Activated CD8-positive, alpha-beta T cell treated with anti-CD3 and anti-CD28 coated beads, Interleukin-2, amount 10 ng/mL, durations not matched to agents 7 days and 5 days (primary cell): ENCODE data around the gene ANKRD36C. TPM values are rescaled to one million over a fixed set of nuclear protein-coding genes. Genes with fewer than 3 reads are reported as not detected.
"Not testable (repeated sequence)": the region's sequence is repeated elsewhere in the genome, so short reads cannot be mapped to it uniquely, and the experiment has no call there.

Source experiments
- ATAC-seq: fragments of 150-1000 bp; cut with Tn5 transposase; one replicate; pipeline ENCODE4 v1.10.0; 2021; ENCODE audit warnings: moderate library complexity
- CTCF ChIA-PET: fragments of 350-600 bp; sonication (Branson Sonifier 250); formaldehyde crosslinking; loops from one replicate; lab custom pipeline; 2021; ENCODE audit warnings: antibody characterized with exemption; lab: Charles Lee
- POLR2A ChIA-PET: fragments of 350-600 bp; sonication (Branson Sonifier 250); formaldehyde crosslinking; loops from one replicate; lab custom pipeline; 2021; ENCODE audit warnings: antibody characterized with exemption; lab: Charles Lee
- DNase-seq: peaks from one replicate; pipeline ENCODE4 v3.0.0-alpha.2; 2020
- H3K27ac Mint-ChIP-seq: one replicate; pipeline ENCODE4 v1.8.0; 2021; ENCODE audit warnings: mild to moderate bottlenecking, mixed read lengths
- H3K27me3 Mint-ChIP-seq: one replicate; pipeline ENCODE4 v1.8.0; 2021; ENCODE audit warnings: low read depth, mixed read lengths
- H3K36me3 Mint-ChIP-seq: one replicate; pipeline ENCODE4 v1.8.0; 2021; ENCODE audit warnings: low read depth, mixed read lengths
- H3K4me1 Mint-ChIP-seq: one replicate; pipeline ENCODE4 v1.8.0; 2021; ENCODE audit warnings: low read depth, mixed read lengths
- H3K4me3 Mint-ChIP-seq: one replicate; pipeline ENCODE4 v1.8.0; 2021; ENCODE audit warnings: mild to moderate bottlenecking, mixed read lengths
- H3K9me3 Mint-ChIP-seq: one replicate; pipeline ENCODE4 v1.8.0; 2022; ENCODE audit warnings: mixed read lengths; ENCODE audit not compliant: insufficient read depth
- total RNA-seq, 2 experiments: library from RNA; stranded (reverse); gene quantifications; one replicate each; pipeline ENCODE4 v1.2.3, GENCODE V29; 2021

The ANKRD36C gene
- total RNA-seq, 2 experiments from 2014 or later, result 87.5 to 95.1 TPM

DNA sequence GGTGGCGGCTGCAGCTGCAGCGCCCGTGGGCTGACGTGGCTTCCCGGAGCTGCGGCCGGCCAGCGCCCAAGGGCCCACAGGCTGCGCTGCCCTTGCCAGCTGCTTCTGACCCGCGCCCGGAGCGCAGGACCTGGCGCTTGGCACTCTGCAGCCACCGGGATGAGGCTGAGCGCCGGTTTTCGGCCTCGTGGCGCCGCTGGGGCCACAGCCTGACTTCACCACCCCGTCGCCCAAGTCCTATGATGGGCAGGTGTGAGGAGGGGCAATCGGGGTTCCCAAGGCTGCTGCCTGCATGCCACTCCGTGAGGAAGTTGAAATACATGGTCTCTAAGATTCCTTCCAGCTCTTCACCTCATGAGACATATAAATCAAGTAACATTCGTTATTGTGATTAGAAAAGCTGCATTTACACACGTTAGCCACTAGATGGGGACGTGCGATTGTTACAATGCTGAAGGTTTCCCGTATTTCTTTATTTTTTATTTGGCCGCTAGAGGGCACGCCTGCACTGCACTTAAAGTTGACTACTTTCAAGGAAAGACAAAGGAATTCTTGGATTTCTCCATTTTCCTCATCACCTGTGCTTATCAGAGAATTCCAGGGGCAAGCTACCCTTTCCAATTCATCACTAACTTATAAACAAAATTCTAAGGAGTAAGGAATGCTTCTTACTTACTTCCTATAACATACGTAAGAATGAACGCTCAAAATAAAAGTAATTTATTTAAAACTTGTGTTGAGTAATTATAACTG, 1.1 kb upstream of the ANKRD36C start:
- POLR2A ChIA-PET, result interaction anchor here (1.3 to 1.9 kb wide), 2 partner anchors 125 to 154 kb away, joined by 5 to 9 read pairs; no protein-coding TSS in a partner anchor

DNA sequence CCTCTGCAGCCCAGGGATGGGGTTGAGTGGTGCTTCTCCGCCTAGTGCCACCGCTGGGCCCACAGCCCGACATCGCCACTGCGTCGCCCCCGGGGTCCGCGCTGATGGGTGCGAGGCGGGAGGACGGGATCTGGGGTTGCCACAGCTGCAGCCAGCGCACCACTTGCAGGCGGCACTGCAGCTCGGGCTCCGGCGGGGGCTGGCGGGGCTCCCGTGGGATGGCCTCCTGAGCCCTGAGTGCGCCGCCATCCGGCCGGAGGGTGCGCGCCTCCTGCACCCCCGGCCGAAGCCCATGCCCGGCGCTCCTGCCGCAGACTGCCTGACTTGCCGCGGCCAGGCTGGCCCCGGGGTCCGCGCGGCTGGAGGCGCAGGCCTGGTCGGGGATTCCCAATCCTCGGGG, 478 bp upstream of the ANKRD36C start:
- Mint-ChIP-seq H3K4me3 (peak overlapping the region; percentile 75), H3K27me3 (peaks cover 23% of the 10 kb centered on the region), H3K27ac (peak overlapping the region; percentile 81)
- peak; percentile 40 for DNase-seq
- not testable (repeated sequence) for H3K36me3 Mint-ChIP-seq, H3K9me3 Mint-ChIP-seq, H3K4me1 Mint-ChIP-seq
- ChIA-PET POLR2A (interaction anchor here (1.3 to 1.9 kb wide), 2 partner anchors 125 to 154 kb away, joined by 5 to 9 read pairs; no protein-coding TSS in a partner anchor), CTCF (interaction anchor here (0.6 to 2.4 kb wide), 37 partner anchors 9 to 518 kb away, joined by 3 to 26 read pairs (median 6); partner anchors contain the start of genes ADRA2B, CIAO1, DUSP2 and STARD7)
- peak; percentile 45 for ATAC-seq

More for the DNA sequence above, 1.1 kb upstream of the ANKRD36C start:
- ATAC-seq (peak; percentile 68), DNase-seq (peak; percentile 74)
- CTCF ChIA-PET, result interaction anchor here (0.6 to 2.4 kb wide), 37 partner anchors 9 to 518 kb away, joined by 3 to 26 read pairs (median 6); partner anchors contain the start of genes ADRA2B, CIAO1, DUSP2 and STARD7
- not testable (repeated sequence) for H3K4me1 Mint-ChIP-seq, H3K36me3 Mint-ChIP-seq, H3K9me3 Mint-ChIP-seq
- Mint-ChIP-seq H3K27me3 (peaks cover 25% of the 10 kb centered on the region), H3K4me3 (peak overlapping the region; percentile 77), H3K27ac (peak overlapping the region; percentile 89)

DNA sequence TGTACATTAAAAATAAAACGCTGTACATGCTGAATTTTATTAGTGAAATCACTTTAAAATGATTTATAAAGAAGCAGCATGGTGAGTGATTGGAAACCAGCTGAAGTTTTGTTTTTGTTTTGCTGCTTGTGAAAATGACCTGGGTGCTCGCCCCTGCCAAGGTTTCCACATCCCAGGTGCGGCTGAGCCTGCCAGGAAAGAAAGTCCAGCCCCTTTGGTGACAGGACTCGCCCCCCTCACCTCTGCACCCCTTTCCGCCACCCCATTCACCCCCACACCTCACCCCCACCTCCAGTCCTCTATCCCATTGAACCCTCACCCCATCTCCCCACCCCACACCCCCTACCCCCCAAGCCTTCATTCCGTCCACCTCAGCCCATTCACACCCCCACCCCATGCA, 740 bp downstream of the ANKRD36C start:
- ATAC-seq, H3K4me1 Mint-ChIP-seq, H3K27ac Mint-ChIP-seq, H3K9me3 Mint-ChIP-seq: not testable (repeated sequence)
- Mint-ChIP-seq H3K27me3 (peaks cover 18% of the 10 kb centered on the region), H3K4me3 (peak overlapping the region; percentile 69), H3K36me3 (peaks cover 11% of the 10 kb centered on the region)
- ChIA-PET CTCF (interaction anchor here (0.6 to 2.3 kb wide), 2 partner anchors 122 to 155 kb away, joined by 3 to 10 read pairs; partner anchors contain the start of gene DUSP2), POLR2A (interaction anchor here (0.6 to 1.9 kb wide), 4 partner anchors 126 to 965 kb away, joined by 3 to 9 read pairs (median 3); no protein-coding TSS in a partner anchor)
- DNase-seq, result peak; percentile 30

DNA sequence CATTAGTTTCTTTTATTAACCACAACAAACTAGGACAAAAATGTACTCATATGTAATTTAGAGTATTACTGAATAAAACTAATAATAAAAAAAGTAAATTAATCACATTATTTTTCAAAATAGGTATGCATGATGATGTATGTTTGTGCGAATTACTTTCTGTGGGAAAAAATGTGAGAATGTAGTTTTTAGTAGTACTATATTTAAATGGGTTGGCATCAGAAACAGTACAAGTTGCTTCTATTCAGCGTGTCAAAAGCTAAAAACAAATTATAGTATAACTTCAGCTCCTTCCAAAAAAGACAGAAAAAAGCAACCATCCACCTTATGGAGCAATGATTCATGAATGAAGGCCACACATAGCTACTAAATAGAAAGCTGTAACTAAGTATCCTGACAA, 40.0 kb downstream of the ANKRD36C start:
- peaks cover 23% of the 10 kb centered on the region for H3K36me3 Mint-ChIP-seq
- H3K9me3 Mint-ChIP-seq, H3K27me3 Mint-ChIP-seq, POLR2A ChIA-PET, H3K4me3 Mint-ChIP-seq, CTCF ChIA-PET, DNase-seq, H3K27ac Mint-ChIP-seq, H3K4me1 Mint-ChIP-seq, ATAC-seq: not testable (repeated sequence)

DNA sequence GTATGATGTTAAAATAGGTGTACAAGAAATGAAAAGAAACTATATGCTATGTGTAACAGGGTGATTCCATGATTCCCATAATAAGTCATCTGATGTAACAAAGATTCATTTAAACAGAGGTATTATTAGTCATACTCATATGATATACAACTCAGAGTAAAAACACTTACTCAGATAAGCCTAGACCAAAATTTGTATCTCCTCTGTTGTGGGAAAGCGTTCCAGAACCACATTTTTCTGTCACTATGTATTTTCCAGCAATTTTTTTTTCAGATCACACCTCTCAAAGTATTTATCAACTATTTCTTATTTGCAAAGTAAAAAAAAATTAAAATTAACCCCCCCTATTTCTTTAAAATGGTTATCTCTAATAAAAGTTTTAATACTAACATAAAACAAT, 43.6 kb downstream of the ANKRD36C start:
- peaks cover 19% of the 10 kb centered on the region for H3K36me3 Mint-ChIP-seq
- H3K4me3 Mint-ChIP-seq, POLR2A ChIA-PET, H3K4me1 Mint-ChIP-seq, CTCF ChIA-PET, H3K27me3 Mint-ChIP-seq, H3K9me3 Mint-ChIP-seq, H3K27ac Mint-ChIP-seq, DNase-seq, ATAC-seq: not testable (repeated sequence)

DNA sequence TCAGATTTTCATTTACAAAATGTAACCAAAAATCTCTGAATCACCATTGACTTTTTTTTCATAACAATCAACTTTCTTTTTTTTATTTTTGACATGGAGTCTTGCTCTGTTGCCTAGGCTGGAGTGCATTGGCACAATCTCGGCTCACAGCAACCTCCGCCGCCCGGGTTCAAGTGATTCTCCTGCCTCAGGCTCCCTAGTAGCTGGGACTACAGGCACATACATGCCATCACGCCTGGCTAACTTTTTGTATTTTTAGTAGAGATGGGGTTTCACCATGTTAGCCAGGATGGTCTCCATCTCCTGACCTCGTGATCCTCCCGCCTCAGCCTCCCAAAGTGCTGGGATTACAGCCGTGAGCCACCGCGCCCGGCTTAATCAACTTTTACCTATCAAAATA, 51.7 kb downstream of the ANKRD36C start:
- H3K9me3 Mint-ChIP-seq, result not testable (repeated sequence)

DNA sequence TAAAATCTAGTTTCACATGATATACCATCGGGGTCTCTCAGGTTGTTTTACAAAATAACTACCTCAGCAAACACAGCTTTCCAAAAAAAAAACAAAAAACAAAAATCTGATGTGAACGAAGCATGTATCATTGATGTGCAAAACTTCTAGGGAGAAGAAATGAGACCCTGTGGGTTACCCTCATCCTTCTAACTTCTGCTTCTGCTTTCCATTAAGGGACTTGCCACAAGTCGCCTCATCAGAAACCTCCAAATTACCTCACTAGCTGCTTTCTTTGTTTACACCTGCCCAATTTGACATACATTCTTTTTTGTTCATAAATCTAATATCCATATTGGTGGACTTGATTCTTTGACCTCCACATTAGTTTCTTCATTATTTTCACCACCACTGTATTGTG, 60.9 kb downstream of the ANKRD36C start:
- CTCF ChIA-PET, H3K9me3 Mint-ChIP-seq: not testable (repeated sequence)
- H3K36me3 Mint-ChIP-seq, result peaks cover 33% of the 10 kb centered on the region

More for the DNA sequence above, 51.7 kb downstream of the ANKRD36C start:
- peaks cover 15% of the 10 kb centered on the region for H3K36me3 Mint-ChIP-seq
- ATAC-seq, H3K4me1 Mint-ChIP-seq, H3K4me3 Mint-ChIP-seq, H3K27me3 Mint-ChIP-seq, CTCF ChIA-PET, H3K27ac Mint-ChIP-seq, POLR2A ChIA-PET, DNase-seq: not testable (repeated sequence)

DNA sequence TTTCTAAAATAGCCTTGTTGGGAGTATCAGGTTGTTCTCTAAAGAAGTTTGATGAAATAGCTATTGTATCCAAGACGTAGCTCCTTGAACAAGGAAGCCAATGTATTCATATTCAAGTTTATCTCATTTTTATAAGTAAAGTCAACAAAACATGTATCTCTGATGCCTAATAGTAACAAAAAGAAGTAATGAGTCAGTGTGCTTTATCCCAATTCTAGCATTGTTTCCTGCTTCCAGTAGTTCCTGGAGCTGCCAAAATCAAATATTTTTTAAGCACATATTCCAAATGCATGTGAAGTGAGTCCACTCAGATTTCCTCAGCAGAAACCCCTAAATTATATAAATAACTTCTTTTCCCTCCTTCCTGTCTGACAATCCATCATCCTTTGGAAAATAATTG, 74.6 kb downstream of the ANKRD36C start:
- DNase-seq, H3K4me1 Mint-ChIP-seq, H3K4me3 Mint-ChIP-seq, ATAC-seq, CTCF ChIA-PET, POLR2A ChIA-PET, H3K9me3 Mint-ChIP-seq, H3K27me3 Mint-ChIP-seq, H3K27ac Mint-ChIP-seq: not testable (repeated sequence)
- H3K36me3 Mint-ChIP-seq, result peaks cover 49% of the 10 kb centered on the region

More for the DNA sequence above, 60.9 kb downstream of the ANKRD36C start:
- H3K27me3 Mint-ChIP-seq, POLR2A ChIA-PET, DNase-seq, H3K27ac Mint-ChIP-seq, ATAC-seq, H3K4me1 Mint-ChIP-seq, H3K4me3 Mint-ChIP-seq: not testable (repeated sequence)

DNA sequence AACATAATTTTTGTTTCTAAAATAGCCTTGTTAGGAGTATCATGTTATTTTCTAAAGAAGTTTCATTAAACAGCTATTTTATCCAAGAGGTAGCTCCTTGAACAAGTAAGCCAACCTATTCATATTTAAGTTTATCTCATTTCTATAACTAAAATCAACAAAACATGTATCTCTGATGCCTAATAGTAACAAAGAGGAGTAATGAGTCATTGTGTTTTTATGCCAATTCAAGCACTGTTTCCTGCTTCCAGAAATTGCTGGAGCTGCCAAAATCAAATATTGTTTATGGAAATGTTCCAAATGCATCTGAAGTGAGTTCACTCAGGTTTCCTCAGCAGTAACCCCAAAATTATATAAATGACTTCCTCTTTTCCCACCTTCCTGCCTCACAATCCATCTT, 76.5 kb downstream of the ANKRD36C start:
- CTCF ChIA-PET, DNase-seq, POLR2A ChIA-PET, H3K4me3 Mint-ChIP-seq, H3K4me1 Mint-ChIP-seq, ATAC-seq, H3K27ac Mint-ChIP-seq, H3K9me3 Mint-ChIP-seq, H3K27me3 Mint-ChIP-seq: not testable (repeated sequence)
- H3K36me3 Mint-ChIP-seq, result peaks cover 51% of the 10 kb centered on the region

DNA sequence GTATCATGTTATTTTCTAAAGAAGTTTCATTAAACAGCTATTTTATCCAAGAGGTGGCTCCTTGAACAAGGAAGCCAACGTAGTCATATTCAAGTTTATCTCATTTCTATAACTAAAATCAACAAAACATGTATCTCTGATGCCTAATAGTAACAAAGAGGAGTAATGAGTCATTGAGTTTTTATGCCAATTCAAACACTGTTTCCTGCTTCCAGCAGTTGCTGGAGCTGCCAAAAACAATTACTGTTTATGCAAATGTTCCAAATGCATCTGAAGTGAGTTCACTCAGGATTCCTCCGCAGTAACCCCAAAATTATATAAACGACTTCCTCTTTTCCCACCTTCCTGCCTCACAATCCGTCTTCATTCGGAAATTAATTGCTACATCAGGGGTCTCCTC, 80.2 kb downstream of the ANKRD36C start:
- H3K27ac Mint-ChIP-seq, H3K4me3 Mint-ChIP-seq, CTCF ChIA-PET, DNase-seq, H3K27me3 Mint-ChIP-seq, POLR2A ChIA-PET, H3K4me1 Mint-ChIP-seq, H3K9me3 Mint-ChIP-seq, ATAC-seq: not testable (repeated sequence)
- peaks cover 34% of the 10 kb centered on the region for H3K36me3 Mint-ChIP-seq

DNA sequence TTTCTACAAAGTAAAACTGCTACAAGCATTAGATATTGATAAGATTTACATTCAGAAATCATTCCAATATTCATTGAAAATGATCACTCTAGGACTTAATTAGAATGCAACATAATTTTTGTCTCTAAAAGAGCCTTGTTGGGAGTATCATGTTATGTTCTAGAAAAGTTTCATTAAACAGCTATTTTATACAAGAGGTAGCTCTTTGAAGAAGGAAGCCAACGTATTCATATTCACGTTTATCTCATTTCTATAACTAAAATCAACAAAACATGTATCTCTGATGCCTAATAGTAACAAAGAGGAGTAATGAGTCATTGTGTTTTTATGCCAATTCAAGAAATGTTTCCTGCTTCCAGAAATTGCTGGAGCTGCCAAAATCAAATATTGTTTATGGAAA, 97.2 kb downstream of the ANKRD36C start:
- ATAC-seq, H3K27ac Mint-ChIP-seq, CTCF ChIA-PET, H3K9me3 Mint-ChIP-seq, DNase-seq, POLR2A ChIA-PET, H3K4me1 Mint-ChIP-seq, H3K4me3 Mint-ChIP-seq, H3K27me3 Mint-ChIP-seq: not testable (repeated sequence)
- H3K36me3 Mint-ChIP-seq, result peaks cover 21% of the 10 kb centered on the region

DNA sequence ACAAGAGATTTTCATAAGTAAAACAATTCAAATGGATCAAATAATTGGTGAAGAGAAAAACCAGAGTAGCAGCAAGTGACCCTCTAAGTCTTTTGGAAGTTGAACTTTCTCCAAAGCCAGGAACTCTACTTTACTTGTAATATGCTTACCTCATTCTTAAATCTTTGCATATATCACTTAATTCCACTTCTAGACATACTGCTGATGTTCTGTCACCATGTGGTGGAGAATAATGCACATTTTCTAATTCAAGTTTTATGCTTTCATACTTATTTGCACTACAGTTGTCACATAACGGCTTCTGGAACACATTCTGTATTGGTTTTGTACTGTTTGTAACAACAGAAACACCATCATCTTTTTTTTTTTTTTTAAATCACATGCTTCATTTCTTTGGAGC, 123.7 kb downstream of the ANKRD36C start:
- POLR2A ChIA-PET, DNase-seq, H3K9me3 Mint-ChIP-seq, H3K4me3 Mint-ChIP-seq, H3K4me1 Mint-ChIP-seq, CTCF ChIA-PET, H3K27ac Mint-ChIP-seq, ATAC-seq, H3K27me3 Mint-ChIP-seq: not testable (repeated sequence)
- peaks cover 23% of the 10 kb centered on the region for H3K36me3 Mint-ChIP-seq
